GM12878 (cell line): ENCODE results near the gene KCTD16. TPM values are rescaled to one million over a fixed set of nuclear protein-coding genes. Genes with fewer than 3 reads are reported as not detected.

ENCODE experiments used
- ATAC-seq: fragments of 200-7000 bp; cut with Tn5 transposase; 3 replicates; pipeline ENCODE4 v1.9.1; 2020; ENCODE audit warnings: mild to moderate bottlenecking, moderate library complexity
- BruUV-seq: library from RNA; stranded (reverse); fragments of 400-500 nt; replicated peaks from 2 replicates; lab custom pipeline; 2021; lab: Mats Ljungman, UMichigan
- CTCF ChIA-PET: fragments of 300-600 bp; sonication (Branson Sonifier 250); formaldehyde crosslinking; extraction: SDS; loops from one replicate; lab custom pipeline; 2021; ENCODE audit warnings: inconsistent platforms; lab: Yijun Ruan, JAX
- POLR2A ChIA-PET: fragments of 350-600 bp; formaldehyde crosslinking; extraction: SDS; loops from one replicate; lab custom pipeline; 2021; ENCODE audit warnings: inconsistent platforms; lab: Charles Lee
- RAD21 ChIA-PET: fragments of 300-600 bp; sonication (Branson Sonifier 250); formaldehyde crosslinking; loops from one replicate; lab custom pipeline; 2023; ENCODE audit warnings: antibody characterized with exemption; ENCODE audit not compliant: unreplicated experiment; lab: Charles Lee
- SMC1A ChIA-PET: fragments of 300-600 bp; sonication (Branson Sonifier 250); formaldehyde crosslinking; loops from one replicate; lab custom pipeline; 2023; ENCODE audit not compliant: unreplicated experiment, uncharacterized antibody; lab: Charles Lee
- DNase-seq: peaks from one replicate; pipeline ENCODE4 v3.0.0-alpha.2; 2011; ENCODE audit warnings: low read depth, low spot score
- FAIRE-seq: peaks from 3 replicates; lab custom pipeline; 2011; peaks lifted over from hg19 to GRCh38; lab: Jason Lieb, UNC
- H2AFZ ChIP-seq: 2 replicates; pipeline ENCODE4 v1.6.0; 2011; ENCODE audit warnings: low read depth, low read length, control low read depth; ENCODE audit not compliant: control insufficient read depth
- H3K27ac ChIP-seq: 2 replicates; pipeline ENCODE4 v1.5.1; 2011; ENCODE audit warnings: control low read depth; ENCODE audit not compliant: control insufficient read depth, insufficient read depth
- H3K27me3 ChIP-seq, 2 experiments: replicated peaks in 1 of 2; 2 replicates each; pipeline versions ENCODE4 v1.6.0 to v1.6.1; 2011; ENCODE audit warnings: low read length in 1 of 2; ENCODE audit not compliant: control insufficient read depth in 2 of 2, insufficient read depth in 2 of 2
- H3K36me3 ChIP-seq, 2 experiments: 2 replicates each; pipeline ENCODE4 v1.5.1; 2011; ENCODE audit warnings: low read length in 1 of 2; ENCODE audit not compliant: control insufficient read depth in 2 of 2, insufficient read depth in 2 of 2
- H3K4me1 ChIP-seq: 2 replicates; pipeline ENCODE4 v1.6.1; 2011; ENCODE audit warnings: mild to moderate bottlenecking, low read length, moderate library complexity, mixed read lengths; ENCODE audit not compliant: control insufficient read depth, insufficient read depth
- H3K4me2 ChIP-seq: 2 replicates; pipeline ENCODE4 v1.6.0; 2011; ENCODE audit warnings: control low read depth; ENCODE audit not compliant: control insufficient read depth, insufficient read depth
- H3K4me3 ChIP-seq: fragments of 200-600 bp; sonication (generic); 2 replicates; pipeline ENCODE4 v1.5.1; 2016
- H3K79me2 ChIP-seq: 2 replicates; pipeline ENCODE4 v1.6.0; 2011; ENCODE audit warnings: low read length; ENCODE audit not compliant: control insufficient read depth, insufficient read depth
- H3K9ac ChIP-seq: 2 replicates; pipeline ENCODE4 v1.8.0; 2011; ENCODE audit warnings: low read length, control low read depth, mixed read lengths; ENCODE audit not compliant: control insufficient read depth, insufficient read depth
- H3K9me3 ChIP-seq: replicated peaks from 3 replicates; pipeline ENCODE4 v1.5.1; 2011; ENCODE audit warnings: mild to moderate bottlenecking, low read length; ENCODE audit not compliant: control insufficient read depth, insufficient read depth
- H4K20me1 ChIP-seq: 2 replicates; pipeline ENCODE4 v1.6.0; 2011; ENCODE audit not compliant: control insufficient read depth, insufficient read depth
- IRF3 ChIP-seq: fragments of 450-650 bp; IDR thresholded peaks from 2 replicates; pipeline ENCODE4 v1.6.1; 2014; ENCODE audit warnings: mild to moderate bottlenecking
- REST ChIP-seq: IDR thresholded peaks from 2 replicates; pipeline ENCODE4 v1.6.1; 2012; ENCODE audit warnings: mild to moderate bottlenecking, low read depth, low read length
- TCF3 ChIP-seq: IDR thresholded peaks from 2 replicates; pipeline ENCODE4 v1.6.1; 2012; ENCODE audit warnings: low read depth, mild to moderate bottlenecking, low read length, borderline replicate concordance; ENCODE audit not compliant: insufficient read depth
- ZBTB40 ChIP-seq: fragments of 450-650 bp; IDR thresholded peaks from 2 replicates; pipeline ENCODE4 v1.6.1; 2016; ENCODE audit warnings: mild to moderate bottlenecking, moderate library complexity, borderline replicate concordance
- WGBS: methylation state at CpG from one replicate; pipeline ENCODE4 v1.1.6; 2016; ENCODE audit warnings: low lambda C conversion rate; ENCODE audit not compliant: insufficient replicate concordance, insufficient coverage; ENCODE audit errors: missing lambda C conversion rate; 5-methylcytosine and 5-hydroxymethylcytosine counted together
- in situ Hi-C: fragments of 300-500 bp; cut with MboI; formaldehyde crosslinking; loops from 9 replicates; pipeline ENCODE4 v1.14.3; 2018; ENCODE audit warnings: mixed read lengths
- intact Hi-C: fragments of 100-400 bp; cut with micrococcal nuclease; formaldehyde crosslinking; loops from one replicate; pipeline ENCODE4 v1.14.2; 2022; ENCODE audit not compliant: unreplicated experiment
- polyA plus RNA-seq, 11 experiments: library from polyadenylated mRNA; depleted of rRNA in 4 of 11; unstranded in 6 of 11; stranded (reverse) in 5 of 11; fragments of >200 nt; fragmentation: Nextera tagmentation in 4 of 11; fragmentation: Illumina TruSeq in 1 of 11; extraction: Ambion mirVana in 4 of 11; extraction: Trizol in 1 of 11; gene quantifications; 1 replicate in 1 of 11; 2 replicates in 10 of 11; pipeline versions ENCODE4 v1.2.1 to v1.2.3, GENCODE V29; 2011 to 2016; ENCODE audit warnings: inconsistent platforms in 2 of 11, missing spikeins in 2 of 11, low read depth in 1 of 11
- total RNA-seq, 4 experiments: library from RNA; depleted of rRNA in 3 of 4; stranded (reverse); fragments of >200 nt in 3 of 4; fragmentation: Illumina TruSeq in 1 of 4; extraction: Trizol in 1 of 4; gene quantifications; 2 replicates each; pipeline versions ENCODE4 v1.2.1 to v1.2.3, GENCODE V29; 2013 to 2021

The KCTD16 gene
- total and polyA plus RNA-seq, 10 of the 15 experiments (the other 5 are each of a cell fraction or from before 2014, with no cell fraction given), result 0.03 to 0.10 (median 0.06) TPM; not detected in 3

GRCh38 chr5:144367991-144368390, 197.3 kb downstream of the KCTD16 start:
- Histone ChIP-seq H3K27ac (no peak overlapping the region), H3K9me3 (no peaks in the 10 kb centered on the region), H3K9ac (no peak overlapping the region), H3K27me3 (no peaks in the 10 kb centered on the region), H2AFZ (no peak overlapping the region), H3K36me3 (no peaks in the 10 kb centered on the region), H3K4me1 (no peaks in the 10 kb centered on the region), H3K79me2 (no peaks in the 10 kb centered on the region), H4K20me1 (no peaks in the 10 kb centered on the region), H3K4me2 (no peak overlapping the region), H3K4me3 (no peak overlapping the region)
- DNase-seq (no peak), ATAC-seq (no peak), FAIRE-seq (no peak)
- ChIA-PET SMC1A (interaction anchor here (0.6 kb wide), 1 partner anchor 1882 kb away, joined by 3 read pairs; no protein-coding TSS in a partner anchor), CTCF (no interaction called here), POLR2A (no interaction called here), RAD21 (no interaction called here)
- no TSS peak for BruUV-seq
- intact Hi-C loops (no loop called here), in situ Hi-C loops (no loop called here)
- WGBS, result 64% methylated on average over 3 of the region's 3 CpGs
- TF ChIP-seq IRF3 (no peak), REST (no peak), ZBTB40 (no peak), TCF3 (no peak)
